Ishikawa (cell line): ENCODE measurements around the gene CACNB4.

Experiments
- CEBPB ChIP-seq: IDR thresholded peaks from 2 replicates; pipeline ENCODE4 v1.6.1; 2012
- CREB1 ChIP-seq: IDR thresholded peaks from 2 replicates; pipeline ENCODE4 v1.6.1; 2012; ENCODE audit warnings: low read depth
- EGR1 ChIP-seq: IDR thresholded peaks from 2 replicates; pipeline ENCODE4 v1.6.1; 2012
- EP300 ChIP-seq: IDR thresholded peaks from 2 replicates; pipeline ENCODE4 v1.6.1; 2012; ENCODE audit warnings: borderline replicate concordance
- FOXM1 ChIP-seq: IDR thresholded peaks from 2 replicates; pipeline ENCODE4 v1.6.1; 2012; ENCODE audit warnings: low read depth, borderline replicate concordance
- MAX ChIP-seq: IDR thresholded peaks from 2 replicates; pipeline ENCODE4 v1.6.1; 2012
- NFIC ChIP-seq: IDR thresholded peaks from 2 replicates; pipeline ENCODE4 v1.6.1; 2012
- RAD21 ChIP-seq: IDR thresholded peaks from 2 replicates; pipeline ENCODE4 v1.6.1; 2012; ENCODE audit warnings: low read depth
- REST ChIP-seq: IDR thresholded peaks from 2 replicates; pipeline ENCODE4 v1.6.1; 2012; ENCODE audit warnings: low read depth, mild to moderate bottlenecking
- TAF1 ChIP-seq: IDR thresholded peaks from 2 replicates; pipeline ENCODE4 v1.6.1; 2012; ENCODE audit warnings: low read depth, mild to moderate bottlenecking
- TCF12 ChIP-seq: IDR thresholded peaks from 2 replicates; pipeline ENCODE4 v1.6.1; 2012; ENCODE audit warnings: low read depth
- TEAD4 ChIP-seq: IDR thresholded peaks from 2 replicates; pipeline ENCODE4 v1.6.1; 2012
- USF1 ChIP-seq: IDR thresholded peaks from 2 replicates; pipeline ENCODE4 v1.6.1; 2012
- YY1 ChIP-seq: IDR thresholded peaks from 2 replicates; pipeline ENCODE4 v1.6.1; 2012; ENCODE audit warnings: low read depth
- ZBTB7A ChIP-seq: IDR thresholded peaks from 2 replicates; pipeline ENCODE4 v1.6.1; 2012; ENCODE audit warnings: low read depth

CACNB4 gene

GRCh38 chr2:152025678-152026287, 73.1 kb downstream of the CACNB4 start:
- no peak for TF ChIP-seq CEBPB
- TF ChIP-seq RAD21: peak; percentile 70

GRCh38 chr2:152024477-152024876, 74.4 kb downstream of the CACNB4 start:
- TF ChIP-seq NFIC: no peak
- TF ChIP-seq CREB1: no peak
- TF ChIP-seq TAF1: no peak
- TF ChIP-seq CEBPB: no peak
- TF ChIP-seq MAX: no peak
- TF ChIP-seq USF1: no peak
- TF ChIP-seq TCF12: no peak

- TF ChIP-seq MAX (no peak), EP300 (no peak), NFIC (no peak), YY1 (no peak), CREB1 (no peak), EGR1 (no peak), RAD21 (no peak), USF1 (no peak)
These were observed 76.8 kb downstream of the CACNB4 start for GRCh38 chr2:152022090-152022489.

GRCh38 chr2:152019732-152020131, 79.1 kb downstream of the CACNB4 start:
- no peak for TF ChIP-seq YY1
- TF ChIP-seq MAX: no peak
- no peak for TF ChIP-seq NFIC
- no peak for TF ChIP-seq REST
- no peak for TF ChIP-seq EGR1
- TF ChIP-seq USF1: no peak
- TF ChIP-seq ZBTB7A: no peak
- TF ChIP-seq FOXM1: no peak
- no peak for TF ChIP-seq CEBPB
- TF ChIP-seq EP300: no peak
- TF ChIP-seq RAD21: no peak
- no peak for TF ChIP-seq CREB1
- TF ChIP-seq TAF1: no peak
- no peak for TF ChIP-seq TCF12
- no peak for TF ChIP-seq TEAD4

- TF ChIP-seq TCF12: no peak
- TF ChIP-seq YY1: no peak
- TF ChIP-seq USF1: no peak
- no peak for TF ChIP-seq FOXM1
- no peak for TF ChIP-seq EP300
- TF ChIP-seq MAX: no peak
- TF ChIP-seq RAD21: no peak
- TF ChIP-seq CEBPB: no peak
- TF ChIP-seq TEAD4: no peak
- TF ChIP-seq CREB1: no peak
- TF ChIP-seq ZBTB7A: no peak
- TF ChIP-seq NFIC: no peak
- TF ChIP-seq TAF1: no peak
- no peak for TF ChIP-seq REST
- no peak for TF ChIP-seq EGR1
These were observed 82.4 kb downstream of the CACNB4 start for GRCh38 chr2:152016181-152017120.
